K562 (cell line): ENCODE data around the gene SCGB1D1. TPM values are rescaled to one million over a fixed set of nuclear protein-coding genes. Genes with fewer than 3 reads are reported as not detected.

ENCODE experiments used
- ATAC-seq: fragments of 200-7000 bp; cut with Tn5 transposase; 3 replicates; pipeline ENCODE4 v1.9.1; 2020; ENCODE audit warnings: moderate library complexity
- BruUV-seq: library from RNA; stranded (reverse); fragments of 400-500 nt; replicated peaks from 2 replicates; lab custom pipeline; 2021; lab: Mats Ljungman, UMichigan
- CTCF ChIA-PET: fragments of 300-600 bp; formaldehyde crosslinking; extraction: SDS; loops from one replicate; lab custom pipeline; 2021; ENCODE audit warnings: low intra/inter-chr PET ratio; lab: Yijun Ruan, JAX
- POLR2A ChIA-PET: fragments of 300-600, 350-650 bp; sonication (Branson Sonifier 250); formaldehyde crosslinking; extraction: SDS; loops from one replicate; lab custom pipeline; 2021; ENCODE audit warnings: antibody characterized with exemption, inconsistent platforms; lab: Yijun Ruan, JAX
- DNase-seq, 4 experiments: peaks; one replicate each; pipeline versions ENCODE4 v3.0.0 to v3.0.0-alpha.2; 2011 to 2018; ENCODE audit warnings: low spot score in 3 of 4, mixed read lengths in 3 of 4; ENCODE audit errors: extremely low read depth in 1 of 4
- FAIRE-seq: peaks from 2 replicates; lab custom pipeline; 2011; peaks lifted over from hg19 to GRCh38; lab: Jason Lieb, UNC
- H2AFZ ChIP-seq: 2 replicates; pipeline ENCODE4 v1.6.0; 2011; ENCODE audit warnings: low read depth, low read length, control low read depth, inconsistent platforms
- H3K27ac ChIP-seq: fragments of 200-600 bp; 3 replicates; pipeline ENCODE4 v1.8.0; 2011; ENCODE audit warnings: low read depth, mild to moderate bottlenecking, control low read depth, inconsistent platforms, low read length, moderate library complexity, mixed read lengths; ENCODE audit errors: extremely low read depth
- H3K27me3 ChIP-seq, 2 experiments: fragments of 300-600 bp in 1 of 2; 2 replicates in 1 of 2; 3 replicates in 1 of 2; pipeline versions ENCODE4 v1.6.0 to v1.8.0; 2011; ENCODE audit warnings: inconsistent platforms in 2 of 2, low read length in 2 of 2, mild to moderate bottlenecking in 1 of 2, mixed read lengths in 1 of 2, moderate library complexity in 1 of 2; ENCODE audit not compliant: control insufficient read depth in 2 of 2, insufficient read depth in 2 of 2
- H3K36me3 ChIP-seq: fragments of 300-600 bp; 3 replicates; pipeline ENCODE4 v1.8.0; 2011; ENCODE audit warnings: mild to moderate bottlenecking, low read length, inconsistent platforms; ENCODE audit not compliant: control insufficient read depth, insufficient read depth
- H3K4me1 ChIP-seq, 2 experiments: fragments of 200-600 bp in 1 of 2; replicated peaks in 1 of 2; 2 replicates in 1 of 2; 3 replicates in 1 of 2; pipeline versions ENCODE4 v1.5.1 to v1.8.0; 2011; ENCODE audit warnings: inconsistent platforms in 2 of 2, low read length in 2 of 2, mild to moderate bottlenecking in 1 of 2, mixed read lengths in 1 of 2, moderate library complexity in 1 of 2; ENCODE audit not compliant: control insufficient read depth in 2 of 2, insufficient read depth in 2 of 2
- H3K4me2 ChIP-seq: 2 replicates; pipeline ENCODE4 v1.6.1; 2011; ENCODE audit warnings: low read length, control low read depth, inconsistent platforms, mixed read lengths; ENCODE audit not compliant: insufficient read depth
- H3K4me3 ChIP-seq: fragments of 200-600 bp; sonication (generic), shearing (Covaris generic); 2 replicates; pipeline ENCODE4 v1.5.1; 2016; ENCODE audit warnings: control low read depth, inconsistent platforms
- H3K79me2 ChIP-seq: fragments of 200-600 bp; 3 replicates; pipeline ENCODE4 v1.8.0; 2011; ENCODE audit warnings: low read length, inconsistent platforms; ENCODE audit not compliant: control insufficient read depth, insufficient read depth
- H3K9ac ChIP-seq, 2 experiments: 2 replicates each; pipeline versions ENCODE4 v1.6.0 to v1.6.1; 2011; ENCODE audit warnings: low read depth in 2 of 2, low read length in 2 of 2, control low read depth in 1 of 2, inconsistent platforms in 1 of 2, mild to moderate bottlenecking in 1 of 2, mixed read lengths in 1 of 2; ENCODE audit not compliant: insufficient read depth in 1 of 2
- H3K9me1 ChIP-seq: one replicate; pipeline ENCODE4 v1.6.0; 2011; ENCODE audit warnings: inconsistent platforms, mild to moderate bottlenecking, low read length, moderate library complexity; ENCODE audit not compliant: control insufficient read depth, insufficient read depth
- H3K9me3 ChIP-seq: replicated peaks from 2 replicates; pipeline ENCODE4 v1.5.1; 2011; ENCODE audit warnings: low read depth, low read length, inconsistent platforms; ENCODE audit not compliant: control insufficient read depth, insufficient read depth
- H4K20me1 ChIP-seq: replicated peaks from 2 replicates; pipeline ENCODE4 v1.6.1; 2011; ENCODE audit warnings: low read length, inconsistent platforms, mixed read lengths; ENCODE audit not compliant: control insufficient read depth, insufficient read depth
- BDP1 ChIP-seq: IDR thresholded peaks from 3 replicates; pipeline ENCODE4 v1.6.1; 2011; ENCODE audit not compliant: insufficient read length, insufficient read depth
- FOXK2 ChIP-seq, 2 experiments: fragments of 450-650 bp; IDR thresholded peaks in 1 of 2; conservative IDR thresholded peaks in 1 of 2; 2 replicates each; pipeline ENCODE4 v1.6.1; 2016; ENCODE audit warnings: low read depth in 2 of 2, mild to moderate bottlenecking in 1 of 2
- HEY1 ChIP-seq: fragments of 250-450 bp; sonication (Bioruptor Pico); IDR thresholded peaks from 2 replicates; pipeline ENCODE4 v1.5.0; 2020; ENCODE audit warnings: mild to moderate bottlenecking, moderate library complexity, borderline replicate concordance
- RBBP5 ChIP-seq: fragments of 200-600 bp; sonication (generic); IDR thresholded peaks from 2 replicates; pipeline ENCODE4 v1.6.1; 2012; ENCODE audit warnings: borderline replicate concordance, mild to moderate bottlenecking, low read length, control low read depth, inconsistent platforms; ENCODE audit not compliant: insufficient read depth, poor library complexity, severe bottlenecking
- RBM17 ChIP-seq: fragments of 200-400 bp; formaldehyde crosslinking; IDR thresholded peaks from 2 replicates; pipeline ENCODE4 v1.6.1; 2017; ENCODE audit warnings: low read depth, mild to moderate bottlenecking, low read length, borderline replicate concordance
- RFX1 ChIP-seq: fragments of 450-650 bp; IDR thresholded peaks from 2 replicates; pipeline ENCODE4 v1.6.1; 2016; ENCODE audit warnings: mild to moderate bottlenecking, moderate library complexity
- RHOXF2B ChIP-seq: fragments of 250-450 bp; sonication (Bioruptor Pico); conservative IDR thresholded peaks from 2 replicates; pipeline ENCODE4 v1.5.1; 2021
- SP1 ChIP-seq: sonication (generic); formaldehyde crosslinking; IDR thresholded peaks from 2 replicates; pipeline ENCODE4 v1.8.1; 2022; ENCODE audit warnings: mild to moderate bottlenecking, missing genetic modification reagents
- TEAD4 ChIP-seq, 2 experiments: sonication (generic) in 1 of 2; formaldehyde crosslinking in 1 of 2; IDR thresholded peaks; 2 replicates each; pipeline versions ENCODE4 v1.6.1 to v1.8.0; 2012 to 2022; ENCODE audit warnings: borderline replicate concordance in 1 of 2, inconsistent platforms in 1 of 2, low read length in 1 of 2, mild to moderate bottlenecking in 1 of 2, missing genetic modification reagents in 1 of 2
- TOE1 ChIP-seq, 2 experiments: fragments of 450-650 bp in 1 of 2; sonication (generic) in 1 of 2; formaldehyde crosslinking in 1 of 2; IDR thresholded peaks; 2 replicates each; pipeline versions ENCODE4 v1.7.1 to v1.8.0; 2016 to 2022; ENCODE audit warnings: borderline replicate concordance in 2 of 2, mild to moderate bottlenecking in 2 of 2, antibody characterized with exemption in 1 of 2, inconsistent platforms in 1 of 2, low read depth in 1 of 2, missing genetic modification reagents in 1 of 2, moderate library complexity in 1 of 2
- ZNF3 ChIP-seq: fragments of 250-450 bp; sonication (Bioruptor Pico); IDR thresholded peaks from 2 replicates; pipeline ENCODE4 v1.5.0; 2021; ENCODE audit warnings: mild to moderate bottlenecking, moderate library complexity
- ZNF764 ChIP-seq: fragments of 250-450 bp; sonication (Bioruptor Pico); IDR thresholded peaks from 2 replicates; pipeline ENCODE4 v1.4.0; 2020; ENCODE audit warnings: low read depth, mild to moderate bottlenecking, moderate library complexity
- WGBS: fragments of 100-300 bp; shearing (Covaris generic); methylation state at CpG from one replicate; pipeline ENCODE4 v1.1.6; 2016; ENCODE audit warnings: low coverage, mixed read lengths; ENCODE audit not compliant: insufficient coverage; ENCODE audit errors: missing lambda C conversion rate; 5-methylcytosine and 5-hydroxymethylcytosine counted together
- in situ Hi-C: fragments of 300-500 bp; cut with MboI; formaldehyde crosslinking; loops from 4 replicates; pipeline ENCODE4 v1.15.0; 2018; ENCODE audit warnings: inconsistent platforms, mixed read lengths
- intact Hi-C: fragments of 100-400 bp; cut with micrococcal nuclease; formaldehyde crosslinking; loops from 2 replicates; pipeline ENCODE4 v1.14.2; 2022
- polyA plus RNA-seq, 8 experiments: library from polyadenylated mRNA; depleted of rRNA in 4 of 8; stranded (reverse) in 5 of 8; unstranded in 3 of 8; fragments of >200 nt; fragmentation: Nextera tagmentation in 2 of 8; fragmentation: Illumina TruSeq in 1 of 8; extraction: Ambion mirVana in 2 of 8; extraction: Trizol in 1 of 8; gene quantifications; 2 replicates each; pipeline versions ENCODE4 v1.2.1 to v1.2.3, GENCODE V29; 2011 to 2014; ENCODE audit warnings: inconsistent platforms in 1 of 8, missing spikeins in 1 of 8
- total RNA-seq, 7 experiments: library from RNA; depleted of rRNA in 6 of 7; stranded (reverse); fragments of >200 nt in 6 of 7; fragmentation: Illumina TruSeq in 2 of 7; extraction: Trizol in 2 of 7; gene quantifications; 2 replicates each; pipeline versions ENCODE4 v1.2.1 to v1.2.3, GENCODE V29; 2011 to 2021; ENCODE audit warnings: low replicate concordance in 1 of 7
- TF ChIP-seq, protein P1 (sequence below): sonication (generic); formaldehyde crosslinking; IDR thresholded peaks from 2 replicates; pipeline ENCODE4 v1.8.1; 2022; ENCODE audit warnings: missing genetic modification reagents
- TF ChIP-seq, protein P2 (sequence below): fragments of 450-650 bp; conservative IDR thresholded peaks from 2 replicates; pipeline ENCODE4 v1.6.1; 2016; ENCODE audit warnings: missing genetic modification characterization, low read depth, mild to moderate bottlenecking, missing compliant biosample characterization, moderate library complexity

The SCGB1D1 gene
- total and polyA plus RNA-seq, 9 of the 15 experiments (the other 6 are each of a cell fraction or from before 2014, with no cell fraction given): not detected

DNA sequence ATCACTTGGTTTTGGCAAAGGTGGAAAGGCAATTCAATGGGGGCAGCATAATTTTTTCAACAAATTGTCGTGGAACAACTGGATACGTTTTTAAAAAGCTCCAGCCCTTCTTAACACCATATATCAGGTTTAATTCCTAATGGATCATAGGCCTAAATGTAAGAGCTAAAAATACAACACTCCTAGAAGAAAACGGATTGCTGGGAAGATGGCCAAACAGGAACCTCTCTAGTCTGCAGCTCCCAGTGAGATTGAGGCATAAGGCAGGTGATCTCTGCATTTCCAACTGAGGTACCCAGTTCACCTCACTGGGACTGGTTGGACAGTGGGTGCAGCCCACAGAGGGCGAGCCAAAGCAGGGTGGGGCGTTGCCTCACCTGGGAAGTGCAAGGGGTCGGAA lies 32.4 kb upstream of the SCGB1D1 start:
- no peaks in the 10 kb centered on the region for H3K9me3 ChIP-seq
- no peaks in the 10 kb centered on the region for H3K4me1 ChIP-seq
- no peak overlapping the region for H3K4me3 ChIP-seq
- no peak overlapping the region for H3K9ac ChIP-seq
- WGBS: 4% methylated on average over 6 of the region's 6 CpGs
- intact Hi-C loops (no loop called here), in situ Hi-C loops (no loop called here)
- ATAC-seq (no peak), FAIRE-seq (no peak), DNase-seq (no peak)
- POLR2A ChIA-PET: interaction anchor here (2.1 kb wide), 1 partner anchor 20 kb away, joined by 5 read pairs; no protein-coding TSS in a partner anchor
- H4K20me1 ChIP-seq: no peaks in the 10 kb centered on the region
- no peaks in the 10 kb centered on the region for H3K79me2 ChIP-seq
- no peak overlapping the region for H2AFZ ChIP-seq
- CTCF ChIA-PET: no interaction called here
- H3K27ac ChIP-seq: no peak overlapping the region
- H3K36me3 ChIP-seq: peaks cover 9% of the 10 kb centered on the region; the same call in 2 of the 3 replicates
- no peaks in the 10 kb centered on the region for H3K9me1 ChIP-seq
- BruUV-seq: no TSS peak
- peaks cover 0 to 4% of the 10 kb centered on the region in 2 experiments; a peak in 1 of 5 replicates for H3K27me3 ChIP-seq
- no peak overlapping the region for H3K4me2 ChIP-seq
- TF ChIP-seq, protein P1, sequence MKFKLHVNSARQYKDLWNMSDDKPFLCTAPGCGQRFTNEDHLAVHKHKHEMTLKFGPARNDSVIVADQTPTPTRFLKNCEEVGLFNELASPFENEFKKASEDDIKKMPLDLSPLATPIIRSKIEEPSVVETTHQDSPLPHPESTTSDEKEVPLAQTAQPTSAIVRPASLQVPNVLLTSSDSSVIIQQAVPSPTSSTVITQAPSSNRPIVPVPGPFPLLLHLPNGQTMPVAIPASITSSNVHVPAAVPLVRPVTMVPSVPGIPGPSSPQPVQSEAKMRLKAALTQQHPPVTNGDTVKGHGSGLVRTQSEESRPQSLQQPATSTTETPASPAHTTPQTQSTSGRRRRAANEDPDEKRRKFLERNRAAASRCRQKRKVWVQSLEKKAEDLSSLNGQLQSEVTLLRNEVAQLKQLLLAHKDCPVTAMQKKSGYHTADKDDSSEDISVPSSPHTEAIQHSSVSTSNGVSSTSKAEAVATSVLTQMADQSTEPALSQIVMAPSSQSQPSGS (CRISPR knock-in tag): no peak
- TF ChIP-seq RFX1 (no peak), RHOXF2B (CRISPR knock-in tag) (no peak), FOXK2 (conservative IDR thresholded peaks at IDR 0.05 in 1 of 2, IDR thresholded peaks at IDR 0.05 in 1 of 2; ENCODE audit: low read depth in 2 of 2) (no peak), BDP1 (no peak), HEY1 (CRISPR knock-in tag) (no peak), ZNF3 (CRISPR knock-in tag) (no peak), SP1 (no peak), TEAD4 (IDR thresholded peaks at IDR 0.05; ENCODE audit: low read length) (no peak), TEAD4 (CRISPR knock-in tag; IDR thresholded peaks at IDR 0.05; ENCODE audit: borderline replicate concordance) (no peak), RBM17 (no peak), TOE1 (IDR thresholded peaks at IDR 0.05; ENCODE audit: borderline replicate concordance) (no peak), TOE1 (CRISPR knock-in tag; IDR thresholded peaks at IDR 0.05; ENCODE audit: borderline replicate concordance, low read depth) (no peak), RBBP5 (no peak), ZNF764 (CRISPR knock-in tag) (no peak)
- TF ChIP-seq, protein P2, sequence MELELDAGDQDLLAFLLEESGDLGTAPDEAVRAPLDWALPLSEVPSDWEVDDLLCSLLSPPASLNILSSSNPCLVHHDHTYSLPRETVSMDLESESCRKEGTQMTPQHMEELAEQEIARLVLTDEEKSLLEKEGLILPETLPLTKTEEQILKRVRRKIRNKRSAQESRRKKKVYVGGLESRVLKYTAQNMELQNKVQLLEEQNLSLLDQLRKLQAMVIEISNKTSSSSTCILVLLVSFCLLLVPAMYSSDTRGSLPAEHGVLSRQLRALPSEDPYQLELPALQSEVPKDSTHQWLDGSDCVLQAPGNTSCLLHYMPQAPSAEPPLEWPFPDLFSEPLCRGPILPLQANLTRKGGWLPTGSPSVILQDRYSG (tag): no peak
